SK-N-SH (cell line): ENCODE measurements around the gene OR6C65.
"Not testable (repeated sequence)": the region's sequence is repeated elsewhere in the genome, so short reads cannot be mapped to it uniquely, and the experiment has no call there.

Source experiments
- ELF1 ChIP-seq: IDR thresholded peaks from 2 replicates; pipeline ENCODE4 v1.4.0; 2012
- EP300 ChIP-seq, 2 experiments: IDR thresholded peaks; 2 replicates each; pipeline versions ENCODE4 v1.4.0 to v1.6.1; 2012; ENCODE audit warnings: borderline replicate concordance in 1 of 2, low read depth in 1 of 2, low read length in 1 of 2
- EZH2phosphoT487 ChIP-seq: fragments of 200-600 bp; sonication (generic); IDR thresholded peaks from 2 replicates; pipeline ENCODE4 v1.6.1; 2017; ENCODE audit warnings: low read depth, mixed run types, mild to moderate bottlenecking, antibody characterized with exemption, moderate library complexity, borderline replicate concordance
- FOXM1 ChIP-seq: IDR thresholded peaks from 2 replicates; pipeline ENCODE4 v1.4.0; 2012; ENCODE audit warnings: low read depth, mild to moderate bottlenecking
- POLR2AphosphoS5 ChIP-seq: IDR thresholded peaks from 2 replicates; pipeline ENCODE4 v1.6.1; 2012; ENCODE audit warnings: low read depth, low read length
- RFX5 ChIP-seq: IDR thresholded peaks from 2 replicates; pipeline ENCODE4 v1.6.1; 2012; ENCODE audit warnings: mild to moderate bottlenecking, improper control_type of control experiment, low read length
- SIN3A ChIP-seq: IDR thresholded peaks from 2 replicates; pipeline ENCODE4 v1.6.1; 2012; ENCODE audit warnings: low read depth, mild to moderate bottlenecking, low read length, moderate library complexity, borderline replicate concordance
- TCF12 ChIP-seq: IDR thresholded peaks from 2 replicates; pipeline ENCODE4 v1.4.0; 2012
- YY1 ChIP-seq: IDR thresholded peaks from 2 replicates; pipeline ENCODE4 v1.4.0; 2012; ENCODE audit warnings: low read depth, mild to moderate bottlenecking
- TF ChIP-seq, protein P1 (sequence below): fragments of 200-600 bp; sonication (generic); IDR thresholded peaks from 2 replicates; pipeline ENCODE4 v1.6.1; 2017; ENCODE audit warnings: antibody characterized with exemption, mild to moderate bottlenecking, moderate library complexity
- TF ChIP-seq, protein P2 (sequence below): IDR thresholded peaks from 2 replicates; pipeline ENCODE4; 2012
- TF ChIP-seq, protein P3 (sequence below): fragments of 150-350 bp; IDR thresholded peaks from 2 replicates; pipeline ENCODE4 v1.6.1; 2017; ENCODE audit warnings: antibody characterized with exemption, low read length, low read depth, borderline replicate concordance

DNA sequence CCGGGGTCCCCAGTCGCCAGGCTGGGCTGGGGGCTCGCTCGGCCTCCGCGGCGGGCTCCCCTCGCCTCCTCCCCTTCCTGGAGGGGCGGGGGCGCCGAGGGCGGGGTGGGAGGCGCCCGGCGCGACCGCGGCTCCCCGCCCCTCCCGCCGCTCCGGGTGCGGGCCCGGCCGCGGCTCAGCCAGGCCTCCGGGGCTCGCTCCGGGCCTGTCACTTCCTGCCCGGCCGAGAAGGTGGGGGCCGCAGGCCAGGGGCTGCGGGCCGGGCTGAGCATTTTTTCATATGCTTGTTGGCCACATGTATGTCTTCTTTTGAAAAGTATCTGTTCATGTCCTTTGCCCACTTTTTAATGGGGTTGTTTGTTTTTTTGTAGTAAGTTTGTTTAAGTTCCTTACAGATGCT, 14.6 kb downstream of the OR6C65 start:
- TF ChIP-seq, protein P1, sequence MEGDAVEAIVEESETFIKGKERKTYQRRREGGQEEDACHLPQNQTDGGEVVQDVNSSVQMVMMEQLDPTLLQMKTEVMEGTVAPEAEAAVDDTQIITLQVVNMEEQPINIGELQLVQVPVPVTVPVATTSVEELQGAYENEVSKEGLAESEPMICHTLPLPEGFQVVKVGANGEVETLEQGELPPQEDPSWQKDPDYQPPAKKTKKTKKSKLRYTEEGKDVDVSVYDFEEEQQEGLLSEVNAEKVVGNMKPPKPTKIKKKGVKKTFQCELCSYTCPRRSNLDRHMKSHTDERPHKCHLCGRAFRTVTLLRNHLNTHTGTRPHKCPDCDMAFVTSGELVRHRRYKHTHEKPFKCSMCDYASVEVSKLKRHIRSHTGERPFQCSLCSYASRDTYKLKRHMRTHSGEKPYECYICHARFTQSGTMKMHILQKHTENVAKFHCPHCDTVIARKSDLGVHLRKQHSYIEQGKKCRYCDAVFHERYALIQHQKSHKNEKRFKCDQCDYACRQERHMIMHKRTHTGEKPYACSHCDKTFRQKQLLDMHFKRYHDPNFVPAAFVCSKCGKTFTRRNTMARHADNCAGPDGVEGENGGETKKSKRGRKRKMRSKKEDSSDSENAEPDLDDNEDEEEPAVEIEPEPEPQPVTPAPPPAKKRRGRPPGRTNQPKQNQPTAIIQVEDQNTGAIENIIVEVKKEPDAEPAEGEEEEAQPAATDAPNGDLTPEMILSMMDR = not testable (repeated sequence)
- not testable (repeated sequence) for TF ChIP-seq FOXM1; TCF12; EP300 (IDR thresholded peaks at IDR 0.05; ENCODE audit: borderline replicate concordance in 1 of 2, low read depth in 1 of 2, low read length in 1 of 2); EZH2phosphoT487; ELF1; SIN3A; POLR2AphosphoS5; RFX5; YY1
- TF ChIP-seq, protein P2, sequence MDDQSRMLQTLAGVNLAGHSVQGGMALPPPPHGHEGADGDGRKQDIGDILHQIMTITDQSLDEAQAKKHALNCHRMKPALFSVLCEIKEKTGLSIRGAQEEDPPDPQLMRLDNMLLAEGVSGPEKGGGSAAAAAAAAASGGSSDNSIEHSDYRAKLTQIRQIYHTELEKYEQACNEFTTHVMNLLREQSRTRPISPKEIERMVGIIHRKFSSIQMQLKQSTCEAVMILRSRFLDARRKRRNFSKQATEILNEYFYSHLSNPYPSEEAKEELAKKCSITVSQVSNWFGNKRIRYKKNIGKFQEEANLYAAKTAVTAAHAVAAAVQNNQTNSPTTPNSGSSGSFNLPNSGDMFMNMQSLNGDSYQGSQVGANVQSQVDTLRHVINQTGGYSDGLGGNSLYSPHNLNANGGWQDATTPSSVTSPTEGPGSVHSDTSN = not testable (repeated sequence)
- TF ChIP-seq, protein P3, sequence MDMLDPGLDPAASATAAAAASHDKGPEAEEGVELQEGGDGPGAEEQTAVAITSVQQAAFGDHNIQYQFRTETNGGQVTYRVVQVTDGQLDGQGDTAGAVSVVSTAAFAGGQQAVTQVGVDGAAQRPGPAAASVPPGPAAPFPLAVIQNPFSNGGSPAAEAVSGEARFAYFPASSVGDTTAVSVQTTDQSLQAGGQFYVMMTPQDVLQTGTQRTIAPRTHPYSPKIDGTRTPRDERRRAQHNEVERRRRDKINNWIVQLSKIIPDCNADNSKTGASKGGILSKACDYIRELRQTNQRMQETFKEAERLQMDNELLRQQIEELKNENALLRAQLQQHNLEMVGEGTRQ = not testable (repeated sequence)
